Left lung (tissue), 10 donors: ENCODE results near the gene SLC35E1. TPM values are rescaled to one million over a fixed set of nuclear protein-coding genes. Genes with fewer than 3 reads are reported as not detected.

ENCODE experiments used
- ATAC-seq: fragments of 200-7000 bp; cut with Tn5 transposase; one replicate; pipeline ENCODE4 v1.9.1; 2020; ENCODE audit warnings: moderate library complexity
- DNase-seq, 4 donors: peaks; one replicate each; pipeline ENCODE4 v3.0.0-alpha.2; 2013 to 2020
- H3K27ac ChIP-seq, 2 donors: fragments of 200-600 bp; sonication (generic) in 1 of 2; one replicate each; pipeline versions ENCODE4 v1.5.0 to v1.8.0; 2020 to 2021
- H3K27me3 ChIP-seq, 2 donors: fragments of 200-600 bp; sonication (generic) in 1 of 2; one replicate each; pipeline versions ENCODE4 v1.5.0 to v1.8.0; 2020 to 2021
- H3K36me3 ChIP-seq, 2 donors: fragments of 200-600 bp; sonication (generic) in 1 of 2; one replicate each; pipeline versions ENCODE4 v1.5.0 to v1.8.0; 2020 to 2021
- H3K4me1 ChIP-seq, 2 donors: fragments of 200-600 bp; one replicate each; pipeline ENCODE4 v1.8.0; 2021
- H3K4me3 ChIP-seq, 2 donors: fragments of 200-600 bp; sonication (generic) in 1 of 2; one replicate each; pipeline versions ENCODE4 v1.5.0 to v1.8.0; 2020 to 2021; ENCODE audit warnings: mild to moderate bottlenecking in 1 of 2
- H3K9me3 ChIP-seq, 2 donors: fragments of 200-600 bp; sonication (generic) in 1 of 2; one replicate each; pipeline versions ENCODE4 v1.5.0 to v1.8.0; 2020 to 2021
- intact Hi-C, 2 donors: fragments of 100-400 bp; cut with DNase I; formaldehyde crosslinking; loops; one replicate each; pipeline versions ENCODE4 v1.11.2 to v1.14.2; 2022
- polyA plus RNA-seq, 6 donors: library from polyadenylated mRNA; unstranded; fragments of 120-200 nt; gene quantifications; one replicate each; pipeline ENCODE4 v1.2.1, GENCODE V29; 2013; ENCODE audit not compliant: insufficient read length in 6 of 6
- total RNA-seq, 2 donors: library from RNA; stranded (reverse); fragmentation: NEBNext Ultra II Directional; extraction: Animal tissue kit (Norgen Biotek cat#: 25700); gene quantifications; one replicate each; pipeline ENCODE4 v1.2.1, GENCODE V29; 2021
- TF ChIP-seq, protein P1 (sequence below), 2 donors: fragments of 200-600 bp; sonication (generic) in 1 of 2; IDR thresholded peaks; one replicate each; pipeline versions ENCODE4 v1.5.0 to v1.8.0; 2021; ENCODE audit warnings: antibody characterized with exemption in 2 of 2
- donor health status: DM: no; HTN: yes; CAD: no.
- donor health status: DM: no; HTN: no; CAD: no.

SLC35E1 gene
- total and polyA plus RNA-seq, 8 donors = 46.5 to 56.7 (median 50.6) TPM

GRCh38 chr19:16589917-16590316, 17.7 kb upstream of the SLC35E1 start:
- no peaks in the 10 kb centered on the region for H3K9me3 ChIP-seq
- no peaks in the 10 kb centered on the region for H3K27me3 ChIP-seq
- DNase-seq (peak in 1 of 4 donors; percentile 61), ATAC-seq (peak; percentile 40)
- no peaks in the 10 kb centered on the region for H3K36me3 ChIP-seq
- no peak overlapping the region for H3K4me3 ChIP-seq
- peaks cover 26 to 85% of the 10 kb centered on the region in 2 donors for H3K4me1 ChIP-seq
- intact Hi-C loops = no loop called here
- H3K27ac ChIP-seq = no peak overlapping the region
- TF ChIP-seq, protein P1, sequence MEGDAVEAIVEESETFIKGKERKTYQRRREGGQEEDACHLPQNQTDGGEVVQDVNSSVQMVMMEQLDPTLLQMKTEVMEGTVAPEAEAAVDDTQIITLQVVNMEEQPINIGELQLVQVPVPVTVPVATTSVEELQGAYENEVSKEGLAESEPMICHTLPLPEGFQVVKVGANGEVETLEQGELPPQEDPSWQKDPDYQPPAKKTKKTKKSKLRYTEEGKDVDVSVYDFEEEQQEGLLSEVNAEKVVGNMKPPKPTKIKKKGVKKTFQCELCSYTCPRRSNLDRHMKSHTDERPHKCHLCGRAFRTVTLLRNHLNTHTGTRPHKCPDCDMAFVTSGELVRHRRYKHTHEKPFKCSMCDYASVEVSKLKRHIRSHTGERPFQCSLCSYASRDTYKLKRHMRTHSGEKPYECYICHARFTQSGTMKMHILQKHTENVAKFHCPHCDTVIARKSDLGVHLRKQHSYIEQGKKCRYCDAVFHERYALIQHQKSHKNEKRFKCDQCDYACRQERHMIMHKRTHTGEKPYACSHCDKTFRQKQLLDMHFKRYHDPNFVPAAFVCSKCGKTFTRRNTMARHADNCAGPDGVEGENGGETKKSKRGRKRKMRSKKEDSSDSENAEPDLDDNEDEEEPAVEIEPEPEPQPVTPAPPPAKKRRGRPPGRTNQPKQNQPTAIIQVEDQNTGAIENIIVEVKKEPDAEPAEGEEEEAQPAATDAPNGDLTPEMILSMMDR (IDR thresholded peaks at IDR 0.05) = no peak

DNA sequence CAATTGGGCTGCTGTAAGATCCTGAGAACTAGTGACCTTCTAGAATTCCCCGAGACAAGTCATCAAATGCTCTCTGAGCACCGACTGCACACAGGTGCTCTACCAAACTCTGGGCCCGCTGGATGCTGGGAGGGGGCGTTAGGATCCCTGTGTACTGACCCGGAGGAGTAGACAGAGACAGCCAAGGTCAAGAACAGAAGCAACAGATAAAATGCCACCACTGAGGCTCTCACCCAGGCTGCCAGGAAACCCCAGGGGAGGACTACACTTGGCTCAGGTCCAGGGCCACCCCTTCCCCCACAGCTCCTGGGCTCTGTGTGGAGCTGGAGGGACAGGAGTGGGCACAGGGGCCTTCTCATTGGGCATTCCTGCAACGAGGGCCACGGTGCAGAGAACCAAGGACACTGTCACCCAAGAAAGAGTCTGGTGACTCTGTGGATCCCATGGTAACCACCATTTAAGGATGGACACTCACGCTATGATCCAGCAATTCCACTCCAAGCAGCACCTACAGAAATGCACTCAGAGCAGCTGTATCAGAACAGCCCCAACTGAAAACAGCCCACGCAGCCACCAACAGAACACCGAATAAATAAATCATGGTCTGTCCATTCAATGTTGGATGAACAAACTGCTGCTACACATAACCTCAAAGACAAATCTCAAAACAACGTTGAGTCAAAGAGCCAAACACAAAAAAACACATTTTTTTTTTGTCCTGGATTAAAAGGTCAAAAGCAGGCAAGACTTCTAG, 16.8 kb upstream of the SLC35E1 start:
- TF ChIP-seq, protein P1 (IDR thresholded peaks at IDR 0.05) = no peak
- peak in 1 of 4 donors; percentile 38 for DNase-seq
- Histone ChIP-seq H3K4me1 (peaks cover 32 to 85% of the 10 kb centered on the region in 2 donors), H3K27me3 (no peaks in the 10 kb centered on the region), H3K27ac (peak overlapping the region in 1 of 2 donors; percentile 74), H3K4me3 (no peak overlapping the region), H3K36me3 (no peaks in the 10 kb centered on the region), H3K9me3 (no peaks in the 10 kb centered on the region)
- no peak for ATAC-seq
- intact Hi-C loops = no loop called here

- Histone ChIP-seq H3K4me3 (no peak overlapping the region), H3K9me3 (no peaks in the 10 kb centered on the region), H3K36me3 (no peaks in the 10 kb centered on the region), H3K4me1 (peaks cover 38 to 85% of the 10 kb centered on the region in 2 donors), H3K27me3 (no peaks in the 10 kb centered on the region), H3K27ac (peak overlapping the region; percentile 13 to 74)
- DNase-seq (peak in 1 of 4 donors; percentile 73), ATAC-seq (peak; percentile 31)
- TF ChIP-seq, protein P1 (IDR thresholded peaks at IDR 0.05) = no peak
- intact Hi-C loops = no loop called here
These were observed 15.9 kb upstream of the SLC35E1 start for GRCh38 chr19:16587833-16588823.

GRCh38 chr19:16586991-16587832, 15.0 kb upstream of the SLC35E1 start:
- intact Hi-C loops = no loop called here
- H3K4me1 ChIP-seq = peaks cover 38 to 85% of the 10 kb centered on the region in 2 donors
- ATAC-seq = no peak
- no peak overlapping the region for H3K4me3 ChIP-seq
- peak overlapping the region; percentile 13 to 74 for H3K27ac ChIP-seq
- peak in 2 of 4 donors; percentile 75 to 84 for DNase-seq
- H3K36me3 ChIP-seq = no peaks in the 10 kb centered on the region
- TF ChIP-seq, protein P1 (IDR thresholded peaks at IDR 0.05) = no peak
- no peaks in the 10 kb centered on the region for H3K9me3 ChIP-seq
- H3K27me3 ChIP-seq = no peaks in the 10 kb centered on the region
